ENCODE results near the gene ALAD.

- TF ChIP-seq, protein P1, sequence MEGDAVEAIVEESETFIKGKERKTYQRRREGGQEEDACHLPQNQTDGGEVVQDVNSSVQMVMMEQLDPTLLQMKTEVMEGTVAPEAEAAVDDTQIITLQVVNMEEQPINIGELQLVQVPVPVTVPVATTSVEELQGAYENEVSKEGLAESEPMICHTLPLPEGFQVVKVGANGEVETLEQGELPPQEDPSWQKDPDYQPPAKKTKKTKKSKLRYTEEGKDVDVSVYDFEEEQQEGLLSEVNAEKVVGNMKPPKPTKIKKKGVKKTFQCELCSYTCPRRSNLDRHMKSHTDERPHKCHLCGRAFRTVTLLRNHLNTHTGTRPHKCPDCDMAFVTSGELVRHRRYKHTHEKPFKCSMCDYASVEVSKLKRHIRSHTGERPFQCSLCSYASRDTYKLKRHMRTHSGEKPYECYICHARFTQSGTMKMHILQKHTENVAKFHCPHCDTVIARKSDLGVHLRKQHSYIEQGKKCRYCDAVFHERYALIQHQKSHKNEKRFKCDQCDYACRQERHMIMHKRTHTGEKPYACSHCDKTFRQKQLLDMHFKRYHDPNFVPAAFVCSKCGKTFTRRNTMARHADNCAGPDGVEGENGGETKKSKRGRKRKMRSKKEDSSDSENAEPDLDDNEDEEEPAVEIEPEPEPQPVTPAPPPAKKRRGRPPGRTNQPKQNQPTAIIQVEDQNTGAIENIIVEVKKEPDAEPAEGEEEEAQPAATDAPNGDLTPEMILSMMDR (conservative IDR thresholded peaks at IDR 0.05 in 1 of 2, IDR thresholded peaks at IDR 0.05 in 1 of 2; ENCODE audit: low read depth in 1 of 2, low read length in 2 of 2): no peak
- TF ChIP-seq EZH2 (IDR thresholded peaks at IDR 0.05; ENCODE audit: low read length, missing control alignments): no peak
Observed at GRCh38 chr9:113403646-113404045, 2.6 kb upstream of the ALAD start.

Data from fibroblast of lung (primary cell).